SK-N-MC (cell line): ENCODE data around the gene CCDC134.

ENCODE experiments used
- EZH2 ChIP-seq: fragments of 200-600 bp; sonication (generic); IDR thresholded peaks from one replicate; pipeline ENCODE4 v1.6.1; 2017; ENCODE audit warnings: antibody characterized with exemption
- FOXP2 ChIP-seq: optimal IDR thresholded peaks from 2 replicates; pipeline ENCODE3; 2011; ENCODE audit warnings: mild to moderate bottlenecking, moderate library complexity; ENCODE audit not compliant: insufficient read depth; ENCODE audit errors: extremely low read length, control extremely low read depth

- TF ChIP-seq FOXP2 (no peak), EZH2 (no peak)
Measured at GRCh38 chr22:41781507-41781906, 19.0 kb upstream of the CCDC134 start.
